DOHH2 (cell line): Measurements from ENCODE around the gene ARFGAP2.
A peak's percentile ranks its signal among the peaks of the same experiment; 100 is the strongest.

ENCODE experiments used
- CTCF ChIP-seq: fragments of 200-600 bp; sonication (generic); IDR thresholded peaks from one replicate; pipeline ENCODE4 v1.5.1; 2014; ENCODE audit warnings: antibody characterized with exemption, mild to moderate bottlenecking, low read depth, low read length; ENCODE audit not compliant: poor library complexity, severe bottlenecking
- EZH2phosphoT487 ChIP-seq: fragments of 200-600 bp; sonication (generic); IDR thresholded peaks from 2 replicates; pipeline ENCODE4 v1.6.1; 2017; ENCODE audit warnings: borderline replicate concordance, mild to moderate bottlenecking, antibody characterized with exemption, low read length, moderate library complexity, mixed read lengths

- peak; percentile 93 for TF ChIP-seq CTCF
- TF ChIP-seq EZH2phosphoT487 = no peak
Measured at GRCh38 chr11:47177229-47177845, 658 bp upstream of the ARFGAP2 start.
